22Rv1 (cell line): ENCODE results near the gene ZKSCAN7.
"Not testable (repeated sequence)": the region's sequence is repeated elsewhere in the genome, so short reads cannot be mapped to it uniquely, and the experiment has no call there.

Source experiments
- ZFX ChIP-seq: fragments of 450-650 bp; IDR thresholded peaks from 2 replicates; pipeline ENCODE4 v1.6.1; 2017; ENCODE audit warnings: antibody characterized with exemption, borderline replicate concordance
- TF ChIP-seq, protein P1 (sequence below): fragments of 450-650 bp; IDR thresholded peaks from 2 replicates; pipeline ENCODE4 v1.5.1; 2017; ENCODE audit warnings: mild to moderate bottlenecking

DNA sequence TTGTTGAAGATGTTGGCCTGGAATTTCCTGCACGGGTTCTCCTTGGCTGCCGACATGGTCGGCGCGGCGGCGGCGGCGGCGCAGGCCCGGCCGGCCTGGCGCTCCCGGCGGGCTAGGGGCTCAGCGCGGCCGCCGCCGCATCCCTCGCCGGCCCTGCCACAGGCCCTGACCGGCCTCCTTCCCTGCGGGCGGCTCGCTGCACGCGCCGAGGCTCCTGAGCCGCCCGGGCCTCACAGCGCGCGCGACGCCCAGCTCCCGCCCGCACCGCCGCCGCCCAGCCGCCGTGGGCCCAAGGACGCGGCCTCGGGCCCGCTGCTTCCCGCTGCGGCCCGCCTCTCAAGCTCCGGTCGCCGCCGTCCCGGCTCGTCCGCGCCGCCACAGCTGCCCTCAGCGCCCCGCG lies 26.0 kb downstream of the ZKSCAN7 start:
- TF ChIP-seq, protein P1, sequence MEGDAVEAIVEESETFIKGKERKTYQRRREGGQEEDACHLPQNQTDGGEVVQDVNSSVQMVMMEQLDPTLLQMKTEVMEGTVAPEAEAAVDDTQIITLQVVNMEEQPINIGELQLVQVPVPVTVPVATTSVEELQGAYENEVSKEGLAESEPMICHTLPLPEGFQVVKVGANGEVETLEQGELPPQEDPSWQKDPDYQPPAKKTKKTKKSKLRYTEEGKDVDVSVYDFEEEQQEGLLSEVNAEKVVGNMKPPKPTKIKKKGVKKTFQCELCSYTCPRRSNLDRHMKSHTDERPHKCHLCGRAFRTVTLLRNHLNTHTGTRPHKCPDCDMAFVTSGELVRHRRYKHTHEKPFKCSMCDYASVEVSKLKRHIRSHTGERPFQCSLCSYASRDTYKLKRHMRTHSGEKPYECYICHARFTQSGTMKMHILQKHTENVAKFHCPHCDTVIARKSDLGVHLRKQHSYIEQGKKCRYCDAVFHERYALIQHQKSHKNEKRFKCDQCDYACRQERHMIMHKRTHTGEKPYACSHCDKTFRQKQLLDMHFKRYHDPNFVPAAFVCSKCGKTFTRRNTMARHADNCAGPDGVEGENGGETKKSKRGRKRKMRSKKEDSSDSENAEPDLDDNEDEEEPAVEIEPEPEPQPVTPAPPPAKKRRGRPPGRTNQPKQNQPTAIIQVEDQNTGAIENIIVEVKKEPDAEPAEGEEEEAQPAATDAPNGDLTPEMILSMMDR, result not testable (repeated sequence)
- TF ChIP-seq ZFX, result not testable (repeated sequence)
